PFSK-1 (cell line): ENCODE measurements around the gene PDS5B.

Experiments
- POLR2AphosphoS5 ChIP-seq: IDR thresholded peaks from 2 replicates; pipeline ENCODE4 v1.6.1; 2012; ENCODE audit warnings: low read depth, mild to moderate bottlenecking, control low read depth, low read length, moderate library complexity
- SIN3A ChIP-seq: IDR thresholded peaks from 2 replicates; pipeline ENCODE4 v1.6.1; 2012; ENCODE audit warnings: mild to moderate bottlenecking, low read length, moderate library complexity, borderline replicate concordance; ENCODE audit not compliant: insufficient read depth
- TAF1 ChIP-seq: IDR thresholded peaks from 2 replicates; pipeline ENCODE4 v1.6.1; 2012; ENCODE audit warnings: low read length, control low read depth, borderline replicate concordance; ENCODE audit not compliant: insufficient read depth

GRCh38 chr13:32821149-32821688, 235.0 kb downstream of the PDS5B start:
- TF ChIP-seq SIN3A (no peak), TAF1 (no peak), POLR2AphosphoS5 (no peak)
